H9 (cell line): Measurements from ENCODE around the gene ERF. TPM values are rescaled to one million over a fixed set of nuclear protein-coding genes. Genes with fewer than 3 reads are reported as not detected.

ENCODE experiments used
- DNase-seq: peaks from one replicate; pipeline ENCODE4 v3.0.0-alpha.2; 2017
- H2AFZ ChIP-seq: one replicate; pipeline ENCODE4 v1.6.1; 2013; ENCODE audit warnings: mild to moderate bottlenecking, low read length, control low read depth, moderate library complexity
- H2AK5ac ChIP-seq: 2 replicates; pipeline ENCODE4 v1.6.1; 2013; ENCODE audit warnings: low read length, control low read depth, mixed read lengths; ENCODE audit not compliant: insufficient read length
- H2BK120ac ChIP-seq: one replicate; pipeline ENCODE4 v1.6.1; 2013; ENCODE audit warnings: low read depth, mild to moderate bottlenecking, low read length, control low read depth, inconsistent platforms; ENCODE audit not compliant: poor library complexity, severe bottlenecking
- H2BK12ac ChIP-seq: 2 replicates; pipeline ENCODE4 v1.6.1; 2013; ENCODE audit warnings: low read length, control low read depth, mixed read lengths, low read depth; ENCODE audit not compliant: insufficient read length
- H2BK15ac ChIP-seq: 2 replicates; pipeline ENCODE4 v1.6.1; 2013; ENCODE audit warnings: low read depth, low read length, control low read depth
- H2BK20ac ChIP-seq: one replicate; pipeline ENCODE4 v1.6.1; 2013; ENCODE audit warnings: low read depth, mild to moderate bottlenecking, low read length, control low read depth, inconsistent platforms; ENCODE audit not compliant: poor library complexity, severe bottlenecking
- H2BK5ac ChIP-seq: 2 replicates; pipeline ENCODE4 v1.6.1; 2013; ENCODE audit warnings: low read length, control low read depth, mixed read lengths; ENCODE audit not compliant: insufficient read length
- H3K14ac ChIP-seq: 2 replicates; pipeline ENCODE4 v1.6.1; 2013; ENCODE audit warnings: low read length, control low read depth; ENCODE audit not compliant: insufficient read depth
- H3K18ac ChIP-seq: 2 replicates; pipeline ENCODE4 v1.6.1; 2013; ENCODE audit warnings: low read depth, mild to moderate bottlenecking, mixed read lengths, low read length, control low read depth; ENCODE audit not compliant: insufficient read length
- H3K23ac ChIP-seq: 2 replicates; pipeline ENCODE4 v1.6.1; 2013; ENCODE audit warnings: low read length, control low read depth, mixed read lengths, low read depth; ENCODE audit not compliant: insufficient read length
- H3K23me2 ChIP-seq: 2 replicates; pipeline ENCODE4 v1.6.1; 2013; ENCODE audit warnings: low read depth, mild to moderate bottlenecking, mixed read lengths, low read length, control low read depth; ENCODE audit not compliant: insufficient read length, poor library complexity, severe bottlenecking
- H3K27ac ChIP-seq: 2 replicates; pipeline ENCODE4 v1.5.1; 2013; ENCODE audit warnings: low read length, control low read depth, mixed read lengths, low read depth; ENCODE audit not compliant: insufficient read length
- H3K27me3 ChIP-seq: 2 replicates; pipeline ENCODE4 v1.6.1; 2013; ENCODE audit warnings: low read length, control low read depth, inconsistent platforms; ENCODE audit not compliant: insufficient read depth
- H3K4ac ChIP-seq: 2 replicates; pipeline ENCODE4 v1.6.1; 2013; ENCODE audit warnings: low read depth, mild to moderate bottlenecking, control low read depth, inconsistent platforms, low read length, moderate library complexity
- H3K4me1 ChIP-seq: 2 replicates; pipeline ENCODE4 v1.6.1; 2013; ENCODE audit warnings: low read length, control low read depth, inconsistent platforms; ENCODE audit not compliant: insufficient read depth
- H3K4me2 ChIP-seq: 2 replicates; pipeline ENCODE4 v1.6.1; 2013; ENCODE audit warnings: low read length, control low read depth, mixed read lengths; ENCODE audit not compliant: insufficient read length, insufficient read depth
- H3K56ac ChIP-seq: 2 replicates; pipeline ENCODE4 v1.6.1; 2013; ENCODE audit warnings: low read depth, mild to moderate bottlenecking, mixed read lengths, low read length, control low read depth; ENCODE audit not compliant: insufficient read length
- H3K79me1 ChIP-seq: 2 replicates; pipeline ENCODE4 v1.6.1; 2013; ENCODE audit warnings: low read depth, mild to moderate bottlenecking, moderate library complexity, low read length, control low read depth, inconsistent platforms; ENCODE audit not compliant: insufficient read depth, poor library complexity, severe bottlenecking
- H3K79me2 ChIP-seq: 2 replicates; pipeline ENCODE4 v1.6.1; 2013; ENCODE audit warnings: low read length, control low read depth, inconsistent platforms; ENCODE audit not compliant: insufficient read depth
- H3K9ac ChIP-seq: 2 replicates; pipeline ENCODE4 v1.6.1; 2013; ENCODE audit warnings: low read length, control low read depth, mixed read lengths; ENCODE audit not compliant: insufficient read length; ENCODE audit errors: extremely low read depth
- H3K9me3 ChIP-seq: one replicate; pipeline ENCODE4 v1.6.1; 2013; ENCODE audit warnings: low read depth, low read length, inconsistent platforms; ENCODE audit not compliant: control insufficient read depth
- H3T11ph ChIP-seq: one replicate; pipeline ENCODE4 v1.6.1; 2013; ENCODE audit warnings: mild to moderate bottlenecking, low read length, control low read depth, inconsistent platforms
- H4K20me1 ChIP-seq: one replicate; pipeline ENCODE4 v1.6.1; 2013; ENCODE audit not compliant: control insufficient read depth, insufficient read length, insufficient read depth
- H4K5ac ChIP-seq: 2 replicates; pipeline ENCODE4 v1.6.1; 2013; ENCODE audit warnings: low read depth, mild to moderate bottlenecking, mixed read lengths, low read length, control low read depth; ENCODE audit not compliant: insufficient read length
- H4K8ac ChIP-seq: replicated peaks from 2 replicates; pipeline ENCODE4 v1.6.1; 2013; ENCODE audit warnings: low read length, control low read depth, mixed read lengths, low read depth; ENCODE audit not compliant: insufficient read length
- H4K91ac ChIP-seq: 2 replicates; pipeline ENCODE4 v1.6.1; 2013; ENCODE audit warnings: low read depth, mild to moderate bottlenecking, moderate library complexity, mixed read lengths, low read length, control low read depth; ENCODE audit not compliant: insufficient read length
- H3K27ac Mint-ChIP-seq, 3 experiments: 2 replicates in 2 of 3; 3 replicates in 1 of 3; pipeline ENCODE4 v1.8.0; 2020 to 2021; ENCODE audit warnings: mixed read lengths in 3 of 3, mild to moderate bottlenecking in 1 of 3, moderate library complexity in 1 of 3
- H3K27me3 Mint-ChIP-seq: 2 replicates; pipeline ENCODE4 v1.8.0; 2021; ENCODE audit warnings: low read depth, mild to moderate bottlenecking, moderate library complexity, mixed read lengths
- H3K36me3 Mint-ChIP-seq, 3 experiments: 2 replicates in 2 of 3; 3 replicates in 1 of 3; pipeline ENCODE4 v1.8.0; 2020 to 2021; ENCODE audit warnings: low read depth in 3 of 3, mixed read lengths in 3 of 3; ENCODE audit not compliant: insufficient read depth in 1 of 3
- H3K4me1 Mint-ChIP-seq, 2 experiments: 2 replicates each; pipeline ENCODE4 v1.8.0; 2020; ENCODE audit warnings: mixed read lengths in 2 of 2
- H3K4me3 Mint-ChIP-seq, 2 experiments: 2 replicates in 1 of 2; 3 replicates in 1 of 2; pipeline ENCODE4 v1.8.0; 2020 to 2021; ENCODE audit warnings: mild to moderate bottlenecking in 2 of 2, mixed read lengths in 2 of 2, moderate library complexity in 1 of 2
- H3K9me3 Mint-ChIP-seq, 2 experiments: 2 replicates in 1 of 2; 3 replicates in 1 of 2; pipeline ENCODE4 v1.8.0; 2020; ENCODE audit warnings: mild to moderate bottlenecking in 2 of 2, mixed read lengths in 2 of 2, moderate library complexity in 1 of 2
- CTCF ChIP-seq: fragments of 200-600 bp; sonication (generic); conservative IDR thresholded peaks from 3 replicates; pipeline ENCODE4 v1.8.0; 2021; ENCODE audit warnings: antibody characterized with exemption, mild to moderate bottlenecking
- WGBS: extraction: QIAGEN DNeasy Blood & Tissue Kit; methylation state at CpG from one replicate; pipeline ENCODE4 v1.1.7; 2013; ENCODE audit warnings: missing lambda C conversion rate, low lambda C conversion rate, mixed read lengths; ENCODE audit not compliant: insufficient read length; ENCODE audit errors: extremely low coverage; 5-methylcytosine and 5-hydroxymethylcytosine counted together
- total RNA-seq: library from RNA; stranded (reverse); gene quantifications from 2 replicates; pipeline ENCODE4 v1.2.1, GENCODE V29; 2021

Gene ERF
- total RNA-seq, 1 experiment from 2014 or later: 126 TPM

DNA sequence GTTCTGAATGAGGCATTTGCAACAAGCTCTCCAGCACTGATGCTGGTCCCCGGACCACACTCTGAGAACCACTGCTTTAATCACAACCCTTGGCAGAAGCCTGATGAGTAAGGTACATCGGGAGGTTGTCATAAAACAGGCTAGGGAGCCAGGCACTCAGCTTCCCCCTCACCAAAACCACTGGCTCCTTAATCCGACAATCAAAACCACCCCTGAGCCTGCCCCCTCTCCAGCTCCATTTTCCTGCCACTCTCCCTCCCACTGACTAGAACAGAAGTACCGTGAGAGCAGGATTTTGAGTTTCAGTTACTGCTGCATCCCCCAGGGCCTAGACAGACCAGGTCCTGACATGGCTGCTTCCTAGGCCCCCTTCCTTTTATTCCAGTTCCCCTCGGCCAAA lies 19.7 kb downstream of the ERF start:
- Histone ChIP-seq H3K4ac (no peak overlapping the region), H4K8ac (no peak overlapping the region), H3K56ac (no peak overlapping the region), H2BK12ac (no peak overlapping the region), H3K23me2 (no peaks in the 10 kb centered on the region), H3K23ac (no peak overlapping the region), H3K79me1 (no peaks in the 10 kb centered on the region), H3K27ac (no peak overlapping the region), H3K4me2 (no peak overlapping the region), H4K20me1 (no peaks in the 10 kb centered on the region), H3K79me2 (no peaks in the 10 kb centered on the region), H3K14ac (no peak overlapping the region), H3K9me3 (no peaks in the 10 kb centered on the region), H4K5ac (no peak overlapping the region), H2BK5ac (no peak overlapping the region), H3K4me1 (no peaks in the 10 kb centered on the region), H3K27me3 (no peaks in the 10 kb centered on the region), H3K9ac (no peak overlapping the region), H3K18ac (no peak overlapping the region), H4K91ac (no peak overlapping the region), H2AFZ (no peak overlapping the region), H2BK15ac (no peak overlapping the region), H2BK20ac (no peak overlapping the region), H2BK120ac (no peak overlapping the region), H3T11ph (no peak overlapping the region), H2AK5ac (no peak overlapping the region)
- H3K9me3 Mint-ChIP-seq: no peaks in the 10 kb centered on the region
- H3K27ac Mint-ChIP-seq: no peak overlapping the region
- no peak for DNase-seq
- WGBS: no CpG with 5 or more reads among the region's 5 CpGs
- H3K36me3 Mint-ChIP-seq: peaks cover 42 to 76% (median 76%) of the 10 kb centered on the region in 3 experiments
- H3K4me3 Mint-ChIP-seq: no peak overlapping the region
- H3K4me1 Mint-ChIP-seq: peaks cover 0 to 3% of the 10 kb centered on the region in 2 experiments; a peak in 1 of 4 replicates
- no peaks in the 10 kb centered on the region; the same call in 1 of the 2 replicates for H3K27me3 Mint-ChIP-seq
- TF ChIP-seq CTCF: no peak
